ENCODE results near the gene MYO1E. TPM values are rescaled to one million over a fixed set of nuclear protein-coding genes. Genes with fewer than 3 reads are reported as not detected.

Gene MYO1E
- polyA plus RNA-seq, 1 experiment: 34.0 TPM

GRCh38 chr15:59155431-59155830, 217.2 kb downstream of the MYO1E start:
- CTCF ChIA-PET: interaction anchor here (1.1 to 1.2 kb wide), 2 partner anchors 10 to 378 kb away, joined by 3 to 5 read pairs; no protein-coding TSS in a partner anchor
- TF ChIP-seq CTCF (IDR thresholded peaks at IDR 0.05; ENCODE audit: insufficient read depth, low read depth, low read length): no peak
- H3K36me3 ChIP-seq (ENCODE audit: control insufficient read depth, insufficient read depth, low read length): peaks cover 28% of the 10 kb centered on the region
- H3K4me3 ChIP-seq (ENCODE audit: low read depth, low read length): no peak overlapping the region
- POLR2A ChIA-PET: no interaction called here
- no peaks in the 10 kb centered on the region for H3K27me3 ChIP-seq (ENCODE audit: control insufficient read depth, insufficient read depth, low read length)
- DNase-seq (ENCODE audit: low read depth): no peak

- Histone ChIP-seq H3K27me3 (ENCODE audit: control insufficient read depth, insufficient read depth, low read length) (no peaks in the 10 kb centered on the region), H3K4me3 (ENCODE audit: low read depth, low read length) (no peak overlapping the region), H3K36me3 (ENCODE audit: control insufficient read depth, insufficient read depth, low read length) (peaks cover 24% of the 10 kb centered on the region)
- ChIA-PET POLR2A (no interaction called here), CTCF (interaction anchor here (0.6 to 1.6 kb wide), 4 partner anchors 8 to 115 kb away, joined by 3 to 5 read pairs (median 3); no protein-coding TSS in a partner anchor)
- no peak for DNase-seq (ENCODE audit: low read depth)
- no peak for TF ChIP-seq CTCF (IDR thresholded peaks at IDR 0.05; ENCODE audit: insufficient read depth, low read depth, low read length)
These were observed 218.4 kb downstream of the MYO1E start for GRCh38 chr15:59154243-59154642.

- TF ChIP-seq CTCF (IDR thresholded peaks at IDR 0.05; ENCODE audit: insufficient read depth, low read depth, low read length): no peak
- no peaks in the 10 kb centered on the region for H3K27me3 ChIP-seq (ENCODE audit: control insufficient read depth, insufficient read depth, low read length)
These were observed 219.2 kb downstream of the MYO1E start for GRCh38 chr15:59153466-59153865.

GRCh38 chr15:59152694-59153450, 219.8 kb downstream of the MYO1E start:
- POLR2A ChIA-PET: no interaction called here
- TF ChIP-seq CTCF (IDR thresholded peaks at IDR 0.05; ENCODE audit: insufficient read depth, low read depth, low read length): no peak
- Histone ChIP-seq H3K27me3 (ENCODE audit: control insufficient read depth, insufficient read depth, low read length) (no peaks in the 10 kb centered on the region), H3K36me3 (ENCODE audit: control insufficient read depth, insufficient read depth, low read length) (peaks cover 17% of the 10 kb centered on the region), H3K4me3 (ENCODE audit: low read depth, low read length) (no peak overlapping the region)
- no peak for DNase-seq (ENCODE audit: low read depth)
- CTCF ChIA-PET: interaction anchor here (0.9 to 1.6 kb wide), 2 partner anchors 9 to 11 kb away, joined by 4 to 5 read pairs; no protein-coding TSS in a partner anchor

More at GRCh38 chr15:59153466-59153865, 219.2 kb downstream of the MYO1E start:
- DNase-seq (ENCODE audit: low read depth): no peak
- CTCF ChIA-PET: interaction anchor here (1.6 kb wide), 1 partner anchor 9 kb away, joined by 5 read pairs; no protein-coding TSS in a partner anchor
- Histone ChIP-seq H3K4me3 (ENCODE audit: low read depth, low read length) (no peak overlapping the region), H3K36me3 (ENCODE audit: control insufficient read depth, insufficient read depth, low read length) (peaks cover 19% of the 10 kb centered on the region)
- POLR2A ChIA-PET: no interaction called here

- no peaks in the 10 kb centered on the region for H3K27me3 ChIP-seq (ENCODE audit: control insufficient read depth, insufficient read depth, low read length)
- DNase-seq (ENCODE audit: low read depth): no peak
- ChIA-PET POLR2A (no interaction called here), CTCF (interaction anchor here (0.9 kb wide), 1 partner anchor 12 kb away, joined by 3 read pairs; no protein-coding TSS in a partner anchor)
- H3K36me3 ChIP-seq (ENCODE audit: control insufficient read depth, insufficient read depth, low read length): peaks cover 11% of the 10 kb centered on the region
- no peak overlapping the region for H3K4me3 ChIP-seq (ENCODE audit: low read depth, low read length)
- TF ChIP-seq CTCF (IDR thresholded peaks at IDR 0.05; ENCODE audit: insufficient read depth, low read depth, low read length): no peak
These were observed 222.5 kb downstream of the MYO1E start for GRCh38 chr15:59150185-59150584.

All from BJ (cell line).